HG03139 (cell line): ENCODE data around the gene ITGA4.

ENCODE experiments used
- ATAC-seq: cut with Tn5 transposase; IDR thresholded peaks from one replicate; pipeline ENCODE4 v1.9.1; 2021; ENCODE audit not compliant: unreplicated experiment

Gene ITGA4

GRCh38 chr2:181570833-181571661 lies 113.9 kb downstream of the ITGA4 start:
- no peak for ATAC-seq

- no peak for ATAC-seq
Measured at GRCh38 chr2:181573140-181573736, 116.1 kb downstream of the ITGA4 start.

- ATAC-seq, result no peak
Measured at GRCh38 chr2:181574321-181574720, 117.1 kb downstream of the ITGA4 start.

- ATAC-seq, result no peak
Measured at GRCh38 chr2:181575024-181575649, 118.0 kb downstream of the ITGA4 start.

- ATAC-seq, result no peak
Measured at GRCh38 chr2:181575650-181576025, 118.5 kb downstream of the ITGA4 start.

GRCh38 chr2:181576431-181576830 lies 119.2 kb downstream of the ITGA4 start:
- ATAC-seq, result no peak

- no peak for ATAC-seq
Measured at GRCh38 chr2:181578829-181579228, 121.6 kb downstream of the ITGA4 start.

GRCh38 chr2:181581534-181581933 lies 124.3 kb downstream of the ITGA4 start:
- ATAC-seq, result no peak

GRCh38 chr2:181585732-181586131 lies 128.5 kb downstream of the ITGA4 start:
- no peak for ATAC-seq
